ENCODE data around the gene EPHA2. TPM values are rescaled to one million over a fixed set of nuclear protein-coding genes. Genes with fewer than 3 reads are reported as not detected.

EPHA2 gene
- total RNA-seq, 1 donor from 2014 or later: 25.0 TPM

DNA sequence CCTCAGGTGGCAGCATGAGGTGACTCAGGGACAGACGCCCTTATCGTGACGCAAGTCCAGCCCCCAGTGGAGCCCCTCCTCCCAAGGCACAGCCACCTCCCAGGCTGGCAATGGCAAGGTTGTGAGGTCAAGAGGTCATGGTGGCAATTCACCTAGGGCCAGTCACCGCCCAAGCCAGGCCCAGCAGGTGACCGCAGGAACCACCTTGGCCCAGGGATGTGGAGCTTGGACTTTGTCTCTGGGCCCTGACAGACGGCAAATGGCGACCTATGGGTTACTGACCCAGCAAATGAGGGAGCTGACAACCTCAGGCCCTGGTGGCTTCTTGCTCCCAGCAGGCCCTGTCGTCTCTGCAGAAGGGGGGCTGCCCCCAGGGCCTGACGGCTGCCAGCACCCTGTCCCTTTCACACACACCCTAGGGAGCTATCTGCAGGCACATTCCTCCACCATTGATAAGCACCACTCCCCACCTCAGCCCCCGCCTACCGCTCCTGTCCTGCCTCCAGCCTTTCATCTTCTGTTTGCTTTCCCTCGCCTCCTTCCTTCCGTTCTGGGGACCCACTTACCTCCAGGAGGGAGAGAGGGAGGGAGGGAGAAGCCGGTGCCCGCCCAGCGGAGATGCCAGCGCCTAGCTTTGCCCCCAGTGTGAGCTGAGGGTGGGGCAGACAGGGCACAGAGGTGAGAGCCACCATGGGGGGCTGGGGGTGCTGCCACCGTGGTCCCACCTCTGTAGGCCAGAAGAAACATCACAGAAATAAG lies 12.1 kb downstream of the EPHA2 start:
- Mint-ChIP-seq H3K4me3 (no peak overlapping the region), H3K9me3 (no peaks in the 10 kb centered on the region), H3K36me3 (ENCODE audit: low read depth) (peaks cover 11% of the 10 kb centered on the region)

GRCh38 chr1:16143005-16143565 lies 12.8 kb downstream of the EPHA2 start:
- H3K4me1 Mint-ChIP-seq: peaks cover 56% of the 10 kb centered on the region
- no peaks in the 10 kb centered on the region for H3K9me3 Mint-ChIP-seq
- no peak for TF ChIP-seq CTCF (conservative IDR thresholded peaks at IDR 0.05)

More for the DNA sequence above, 12.1 kb downstream of the EPHA2 start:
- no peak for DNase-seq (ENCODE audit: low read depth, low spot score)
- no peaks in the 10 kb centered on the region for H3K27me3 Mint-ChIP-seq (ENCODE audit: low read depth)
- H3K27ac Mint-ChIP-seq (ENCODE audit: unreplicated experiment): no peak overlapping the region
- H3K4me1 Mint-ChIP-seq: peaks cover 56% of the 10 kb centered on the region
- no peak for TF ChIP-seq CTCF (conservative IDR thresholded peaks at IDR 0.05)

GRCh38 chr1:16142383-16142995 lies 13.4 kb downstream of the EPHA2 start:
- Mint-ChIP-seq H3K9me3 (no peaks in the 10 kb centered on the region), H3K27ac (ENCODE audit: unreplicated experiment) (no peak overlapping the region), H3K4me1 (peaks cover 52% of the 10 kb centered on the region), H3K27me3 (ENCODE audit: low read depth) (no peaks in the 10 kb centered on the region), H3K4me3 (peak overlapping the region; percentile 66), H3K36me3 (ENCODE audit: low read depth) (peaks cover 4% of the 10 kb centered on the region)
- DNase-seq (ENCODE audit: low read depth, low spot score): no peak
- TF ChIP-seq CTCF (conservative IDR thresholded peaks at IDR 0.05): no peak

More at GRCh38 chr1:16143005-16143565, 12.8 kb downstream of the EPHA2 start:
- Mint-ChIP-seq H3K4me3 (no peak overlapping the region), H3K27me3 (ENCODE audit: low read depth) (no peaks in the 10 kb centered on the region), H3K27ac (ENCODE audit: unreplicated experiment) (no peak overlapping the region), H3K36me3 (ENCODE audit: low read depth) (peaks cover 9% of the 10 kb centered on the region)
- DNase-seq (ENCODE audit: low read depth, low spot score): no peak

DNA sequence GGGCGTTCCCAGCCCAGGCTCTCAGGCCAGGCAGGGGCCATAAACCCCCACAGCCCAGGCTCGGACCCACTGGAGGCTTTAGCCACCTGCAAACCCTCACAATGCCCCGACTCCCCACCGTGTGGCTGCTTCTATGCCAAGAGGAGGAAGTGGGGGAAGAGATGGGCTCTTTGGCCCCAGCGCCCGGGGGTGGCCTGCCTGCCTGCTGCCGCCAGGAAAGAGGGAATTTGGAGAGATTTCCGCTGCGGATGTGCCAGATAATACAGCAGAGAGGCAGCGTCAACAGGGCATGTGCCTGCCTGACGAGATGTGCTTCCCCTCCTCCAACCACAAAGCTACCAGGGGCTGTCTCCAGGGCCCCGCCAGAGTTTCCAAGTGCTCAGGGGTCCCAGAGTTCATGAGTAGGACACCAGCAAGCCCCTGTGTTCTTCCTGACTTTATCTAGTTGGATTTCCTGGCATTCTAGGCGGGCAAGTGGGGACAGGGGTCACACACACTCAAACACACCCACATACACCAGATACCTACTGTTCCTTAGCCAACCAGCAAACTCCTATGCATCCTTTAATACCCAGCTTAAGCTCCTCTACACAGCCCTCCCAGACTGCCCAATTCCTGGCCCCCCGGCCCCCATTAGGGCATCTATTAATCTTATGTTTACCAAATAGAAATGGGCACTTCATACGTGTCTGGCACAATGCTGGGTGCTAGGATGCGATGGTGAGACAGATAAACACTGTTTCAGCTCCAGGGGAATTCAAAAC lies 14.1 kb downstream of the EPHA2 start:
- peaks cover 44% of the 10 kb centered on the region for H3K4me1 Mint-ChIP-seq
- DNase-seq (ENCODE audit: low read depth, low spot score): no peak
- H3K27ac Mint-ChIP-seq (ENCODE audit: unreplicated experiment): no peak overlapping the region
- H3K9me3 Mint-ChIP-seq: no peaks in the 10 kb centered on the region
- peak overlapping the region; percentile 66 for H3K4me3 Mint-ChIP-seq
- no peak for TF ChIP-seq CTCF (conservative IDR thresholded peaks at IDR 0.05)
- no peaks in the 10 kb centered on the region for H3K27me3 Mint-ChIP-seq (ENCODE audit: low read depth)
- H3K36me3 Mint-ChIP-seq (ENCODE audit: low read depth): peaks cover 3% of the 10 kb centered on the region

DNA sequence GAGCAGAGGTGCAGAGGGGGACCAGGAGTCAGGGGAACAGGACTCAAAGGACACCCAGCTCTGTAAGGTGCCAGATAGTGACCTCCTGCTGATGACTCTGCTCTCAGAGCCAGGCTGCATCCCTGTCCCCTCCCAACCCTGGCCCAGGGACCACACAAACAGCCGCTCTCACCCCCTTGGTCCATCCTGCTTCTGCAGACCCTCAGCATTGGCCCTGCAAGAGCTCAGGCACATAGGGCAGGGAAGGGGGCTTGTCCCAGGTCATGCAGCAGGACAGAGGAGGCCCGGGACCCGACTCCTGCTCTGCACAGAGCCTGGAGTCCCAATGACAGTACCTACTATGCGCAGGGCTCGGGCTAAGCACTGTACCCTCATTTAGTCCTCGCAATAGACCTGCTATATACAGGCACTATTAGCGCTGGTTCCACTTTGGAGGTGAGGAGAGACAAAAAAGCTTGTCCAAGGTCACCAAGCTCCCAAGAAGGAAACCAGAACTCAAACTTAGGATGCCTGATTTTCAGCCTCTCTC lies 15.7 kb downstream of the EPHA2 start:
- no peaks in the 10 kb centered on the region for H3K27me3 Mint-ChIP-seq (ENCODE audit: low read depth)

More for the DNA sequence above, 15.7 kb downstream of the EPHA2 start:
- no peak for TF ChIP-seq CTCF (conservative IDR thresholded peaks at IDR 0.05)
- no peak for DNase-seq (ENCODE audit: low read depth, low spot score)
- Mint-ChIP-seq H3K9me3 (no peaks in the 10 kb centered on the region), H3K4me1 (peaks cover 31% of the 10 kb centered on the region), H3K36me3 (ENCODE audit: low read depth) (peaks cover 5% of the 10 kb centered on the region), H3K4me3 (no peak overlapping the region), H3K27ac (ENCODE audit: unreplicated experiment) (no peak overlapping the region)
